Measurements from ENCODE around the gene HYAL1.

Gene HYAL1

GRCh38 chr3:50256978-50257890 is 46.1 kb downstream of the HYAL1 start:
- peak; percentile 64 for DNase-seq

GRCh38 chr3:50255251-50255615 is 48.1 kb downstream of the HYAL1 start:
- no peak for DNase-seq

DNA sequence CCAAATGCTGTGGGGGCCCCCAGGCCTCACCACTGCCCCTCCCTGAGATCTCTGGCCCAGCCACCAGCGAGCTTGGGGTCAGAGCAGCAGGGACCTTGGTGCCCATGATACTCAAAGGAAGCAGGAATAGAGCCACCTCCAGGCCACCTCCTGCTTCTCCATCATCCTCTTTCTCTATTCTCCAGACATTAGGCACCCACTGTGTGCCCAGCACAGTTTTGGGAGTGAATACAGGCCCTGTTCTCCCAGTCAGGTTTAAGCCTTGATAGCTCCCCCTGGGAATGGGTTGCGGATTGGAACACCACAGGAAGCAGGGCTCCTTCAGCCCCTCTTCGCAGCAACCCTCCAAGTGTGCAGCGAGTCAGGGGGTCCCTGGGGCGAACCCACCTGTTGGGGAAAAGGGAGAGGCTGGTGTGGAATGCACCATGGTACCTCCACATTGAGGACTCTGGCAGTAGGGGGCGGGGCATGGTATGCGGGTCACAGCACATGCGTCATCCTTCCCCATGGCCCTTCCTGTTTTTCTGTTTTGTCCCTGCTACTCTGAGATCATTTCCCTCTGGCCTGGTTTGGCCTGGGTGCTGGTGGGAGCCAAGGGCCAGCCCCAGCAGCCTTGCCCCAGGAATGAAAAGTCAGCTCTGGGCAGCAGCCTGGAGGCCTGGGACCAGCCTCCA is 48.7 kb downstream of the HYAL1 start:
- DNase-seq, result no peak

DNA sequence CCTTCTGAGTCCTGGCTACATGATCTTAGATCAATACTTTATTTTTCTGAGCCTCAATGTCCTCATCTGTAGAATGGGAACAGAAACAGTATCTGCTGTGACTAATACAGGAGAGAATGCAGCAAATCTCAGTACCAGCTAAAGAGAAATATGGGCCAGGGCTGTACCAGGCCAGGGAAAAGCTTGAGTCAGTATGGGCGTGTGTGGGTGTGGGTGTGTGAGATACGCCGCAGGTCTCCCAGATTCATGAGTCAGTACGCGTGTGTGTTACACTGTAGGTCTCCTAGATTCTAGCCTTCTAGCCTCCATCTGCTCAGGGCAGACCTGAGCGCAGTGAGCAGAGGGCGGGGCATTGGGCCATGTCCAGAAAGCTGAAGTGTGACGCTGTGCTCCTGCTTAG is 52.2 kb downstream of the HYAL1 start:
- no peak for DNase-seq

GRCh38 chr3:50250514-50250913 is 52.9 kb downstream of the HYAL1 start:
- DNase-seq, result no peak
